ENCODE data around the gene ADAMTS13. TPM values are rescaled to one million over a fixed set of nuclear protein-coding genes. Genes with fewer than 3 reads are reported as not detected.

Gene ADAMTS13
- total and polyA plus RNA-seq, 4 donors, result 6.5 to 13.3 (median 10.4) TPM

DNA sequence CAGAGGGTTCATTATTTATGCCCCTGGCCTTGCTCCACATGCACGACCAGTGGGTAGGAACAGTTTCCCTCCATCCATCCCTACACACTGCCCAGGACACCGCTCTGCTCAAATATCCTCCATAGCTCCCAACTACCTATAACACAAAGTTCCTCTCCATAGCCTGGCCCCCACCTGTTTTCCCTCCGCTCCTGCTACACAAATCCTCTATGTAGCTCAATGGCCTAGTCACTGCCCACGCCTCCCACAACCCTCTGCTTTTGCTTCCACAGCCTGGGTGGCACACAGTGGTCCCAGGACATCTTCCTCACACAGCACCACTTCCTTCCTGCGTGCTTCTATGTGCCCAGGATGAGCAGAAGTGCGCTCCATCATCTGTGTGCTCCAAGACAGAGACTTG lies 24.8 kb upstream of the ADAMTS13 start:
- peaks cover 0 to 7% (median 0%) of the 10 kb centered on the region in 4 donors for H3K27me3 ChIP-seq (ENCODE audit: control insufficient read depth in 4 of 4, insufficient read depth in 4 of 4, low read length in 3 of 4)
- TF ChIP-seq EGR1 (IDR thresholded peaks at IDR 0.05; ENCODE audit: low read depth in 2 of 2), result no peak
- no peak for TF ChIP-seq NR2F2 (IDR thresholded peaks at IDR 0.05)
- no peak for TF ChIP-seq FOXA2 (IDR thresholded peaks at IDR 0.05)
- TF ChIP-seq, protein P1, sequence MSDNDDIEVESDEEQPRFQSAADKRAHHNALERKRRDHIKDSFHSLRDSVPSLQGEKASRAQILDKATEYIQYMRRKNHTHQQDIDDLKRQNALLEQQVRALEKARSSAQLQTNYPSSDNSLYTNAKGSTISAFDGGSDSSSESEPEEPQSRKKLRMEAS (IDR thresholded peaks at IDR 0.05), result no peak
- TF ChIP-seq, protein P2, sequence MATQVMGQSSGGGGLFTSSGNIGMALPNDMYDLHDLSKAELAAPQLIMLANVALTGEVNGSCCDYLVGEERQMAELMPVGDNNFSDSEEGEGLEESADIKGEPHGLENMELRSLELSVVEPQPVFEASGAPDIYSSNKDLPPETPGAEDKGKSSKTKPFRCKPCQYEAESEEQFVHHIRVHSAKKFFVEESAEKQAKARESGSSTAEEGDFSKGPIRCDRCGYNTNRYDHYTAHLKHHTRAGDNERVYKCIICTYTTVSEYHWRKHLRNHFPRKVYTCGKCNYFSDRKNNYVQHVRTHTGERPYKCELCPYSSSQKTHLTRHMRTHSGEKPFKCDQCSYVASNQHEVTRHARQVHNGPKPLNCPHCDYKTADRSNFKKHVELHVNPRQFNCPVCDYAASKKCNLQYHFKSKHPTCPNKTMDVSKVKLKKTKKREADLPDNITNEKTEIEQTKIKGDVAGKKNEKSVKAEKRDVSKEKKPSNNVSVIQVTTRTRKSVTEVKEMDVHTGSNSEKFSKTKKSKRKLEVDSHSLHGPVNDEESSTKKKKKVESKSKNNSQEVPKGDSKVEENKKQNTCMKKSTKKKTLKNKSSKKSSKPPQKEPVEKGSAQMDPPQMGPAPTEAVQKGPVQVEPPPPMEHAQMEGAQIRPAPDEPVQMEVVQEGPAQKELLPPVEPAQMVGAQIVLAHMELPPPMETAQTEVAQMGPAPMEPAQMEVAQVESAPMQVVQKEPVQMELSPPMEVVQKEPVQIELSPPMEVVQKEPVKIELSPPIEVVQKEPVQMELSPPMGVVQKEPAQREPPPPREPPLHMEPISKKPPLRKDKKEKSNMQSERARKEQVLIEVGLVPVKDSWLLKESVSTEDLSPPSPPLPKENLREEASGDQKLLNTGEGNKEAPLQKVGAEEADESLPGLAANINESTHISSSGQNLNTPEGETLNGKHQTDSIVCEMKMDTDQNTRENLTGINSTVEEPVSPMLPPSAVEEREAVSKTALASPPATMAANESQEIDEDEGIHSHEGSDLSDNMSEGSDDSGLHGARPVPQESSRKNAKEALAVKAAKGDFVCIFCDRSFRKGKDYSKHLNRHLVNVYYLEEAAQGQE (IDR thresholded peaks at IDR 0.05), result no peak
- TF ChIP-seq, protein P3, sequence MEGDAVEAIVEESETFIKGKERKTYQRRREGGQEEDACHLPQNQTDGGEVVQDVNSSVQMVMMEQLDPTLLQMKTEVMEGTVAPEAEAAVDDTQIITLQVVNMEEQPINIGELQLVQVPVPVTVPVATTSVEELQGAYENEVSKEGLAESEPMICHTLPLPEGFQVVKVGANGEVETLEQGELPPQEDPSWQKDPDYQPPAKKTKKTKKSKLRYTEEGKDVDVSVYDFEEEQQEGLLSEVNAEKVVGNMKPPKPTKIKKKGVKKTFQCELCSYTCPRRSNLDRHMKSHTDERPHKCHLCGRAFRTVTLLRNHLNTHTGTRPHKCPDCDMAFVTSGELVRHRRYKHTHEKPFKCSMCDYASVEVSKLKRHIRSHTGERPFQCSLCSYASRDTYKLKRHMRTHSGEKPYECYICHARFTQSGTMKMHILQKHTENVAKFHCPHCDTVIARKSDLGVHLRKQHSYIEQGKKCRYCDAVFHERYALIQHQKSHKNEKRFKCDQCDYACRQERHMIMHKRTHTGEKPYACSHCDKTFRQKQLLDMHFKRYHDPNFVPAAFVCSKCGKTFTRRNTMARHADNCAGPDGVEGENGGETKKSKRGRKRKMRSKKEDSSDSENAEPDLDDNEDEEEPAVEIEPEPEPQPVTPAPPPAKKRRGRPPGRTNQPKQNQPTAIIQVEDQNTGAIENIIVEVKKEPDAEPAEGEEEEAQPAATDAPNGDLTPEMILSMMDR (IDR thresholded peaks at IDR 0.05; ENCODE audit: low read depth, low read length, missing input control), result no peak
- TF ChIP-seq HNF4G (IDR thresholded peaks at IDR 0.05), result no peak
- no peak for TF ChIP-seq FOXA1 (IDR thresholded peaks at IDR 0.05)
- TF ChIP-seq YY1 (IDR thresholded peaks at IDR 0.05), result no peak
- no peak for TF ChIP-seq JUND (IDR thresholded peaks at IDR 0.05)
- no peak for TF ChIP-seq GABPA (IDR thresholded peaks at IDR 0.05 in 1 of 2, conservative IDR thresholded peaks at IDR 0.05 in 1 of 2)
- TF ChIP-seq, protein P4, sequence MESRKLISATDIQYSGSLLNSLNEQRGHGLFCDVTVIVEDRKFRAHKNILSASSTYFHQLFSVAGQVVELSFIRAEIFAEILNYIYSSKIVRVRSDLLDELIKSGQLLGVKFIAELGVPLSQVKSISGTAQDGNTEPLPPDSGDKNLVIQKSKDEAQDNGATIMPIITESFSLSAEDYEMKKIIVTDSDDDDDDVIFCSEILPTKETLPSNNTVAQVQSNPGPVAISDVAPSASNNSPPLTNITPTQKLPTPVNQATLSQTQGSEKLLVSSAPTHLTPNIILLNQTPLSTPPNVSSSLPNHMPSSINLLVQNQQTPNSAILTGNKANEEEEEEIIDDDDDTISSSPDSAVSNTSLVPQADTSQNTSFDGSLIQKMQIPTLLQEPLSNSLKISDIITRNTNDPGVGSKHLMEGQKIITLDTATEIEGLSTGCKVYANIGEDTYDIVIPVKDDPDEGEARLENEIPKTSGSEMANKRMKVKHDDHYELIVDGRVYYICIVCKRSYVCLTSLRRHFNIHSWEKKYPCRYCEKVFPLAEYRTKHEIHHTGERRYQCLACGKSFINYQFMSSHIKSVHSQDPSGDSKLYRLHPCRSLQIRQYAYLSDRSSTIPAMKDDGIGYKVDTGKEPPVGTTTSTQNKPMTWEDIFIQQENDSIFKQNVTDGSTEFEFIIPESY (IDR thresholded peaks at IDR 0.05), result no peak
- no peak for TF ChIP-seq RXRA (IDR thresholded peaks at IDR 0.05)
- TF ChIP-seq RAD21 (IDR thresholded peaks at IDR 0.05), result no peak
- TF ChIP-seq, protein P5, sequence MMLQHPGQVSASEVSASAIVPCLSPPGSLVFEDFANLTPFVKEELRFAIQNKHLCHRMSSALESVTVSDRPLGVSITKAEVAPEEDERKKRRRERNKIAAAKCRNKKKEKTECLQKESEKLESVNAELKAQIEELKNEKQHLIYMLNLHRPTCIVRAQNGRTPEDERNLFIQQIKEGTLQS (IDR thresholded peaks at IDR 0.05), result no peak
- TF ChIP-seq TAF1 (conservative IDR thresholded peaks at IDR 0.05), result no peak
- TF ChIP-seq SP1 (IDR thresholded peaks at IDR 0.05), result no peak
- no peak for TF ChIP-seq HNF4A (conservative IDR thresholded peaks at IDR 0.05)
- H3K4me1 ChIP-seq (ENCODE audit: control insufficient read depth in 4 of 4, insufficient read depth in 4 of 4, low read length in 3 of 4), result no peaks in the 10 kb centered on the region
- DNase-seq (ENCODE audit: low spot score), result no peak
- no peak overlapping the region for H3K27ac ChIP-seq (ENCODE audit: low read depth in 1 of 2, low read length in 2 of 2)
- H3K9me3 ChIP-seq (ENCODE audit: control insufficient read depth in 4 of 4, low read length in 3 of 4), result no peaks in the 10 kb centered on the region
- H3K9ac ChIP-seq (ENCODE audit: low read depth in 1 of 2, low read length in 2 of 2), result no peak overlapping the region
- H3K4me3 ChIP-seq (ENCODE audit: low read depth in 1 of 3, low read length in 3 of 3), result no peak overlapping the region
- no peaks in the 10 kb centered on the region for H3K36me3 ChIP-seq (ENCODE audit: control insufficient read depth in 4 of 4, insufficient read depth in 3 of 4, low read depth in 1 of 4, low read length in 3 of 4)
- 79% methylated on average over 6 of the region's 6 CpGs for WGBS

Measured in liver (tissue), 9 donors.